ENCODE data around the gene COIL.

Gene COIL

DNA sequence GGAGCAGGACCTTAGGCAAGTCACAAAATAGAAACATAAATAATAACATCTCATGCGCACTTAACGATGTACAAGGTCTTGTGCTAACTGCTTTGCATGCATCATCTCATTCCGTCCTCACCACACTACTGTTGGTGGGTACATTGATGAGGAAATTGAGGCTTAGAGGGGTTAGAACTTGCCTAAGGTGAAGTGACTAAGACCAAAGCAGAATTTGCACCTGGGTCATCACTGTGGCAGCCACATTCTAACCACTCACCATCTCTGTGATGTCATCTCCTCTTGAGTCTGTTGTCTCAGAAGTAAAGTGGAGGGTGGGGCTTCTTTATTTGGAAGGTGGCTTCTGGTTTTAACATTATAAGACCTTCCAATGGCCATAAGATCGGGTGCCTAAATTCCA lies 26.6 kb downstream of the COIL start:
- no peak for DNase-seq

DNA sequence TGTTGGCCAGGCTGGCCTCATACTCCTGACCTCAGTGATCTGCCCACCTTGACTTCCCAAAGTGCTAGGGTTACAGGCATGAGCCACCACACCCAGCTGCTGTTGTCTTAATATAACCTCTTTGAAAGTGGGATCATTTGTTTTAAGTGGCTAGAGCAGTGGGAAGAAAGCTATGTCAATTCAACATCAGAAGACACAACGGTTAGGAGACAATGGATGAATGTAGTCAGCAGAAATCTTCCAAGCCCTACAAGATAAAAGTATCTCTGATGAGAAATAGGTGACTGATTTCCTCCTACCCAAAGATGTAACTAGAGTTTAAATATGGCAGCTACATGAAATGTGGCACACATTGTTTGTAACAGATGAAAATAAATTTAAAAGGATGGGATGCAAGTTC lies 27.0 kb downstream of the COIL start:
- DNase-seq = no peak

DNA sequence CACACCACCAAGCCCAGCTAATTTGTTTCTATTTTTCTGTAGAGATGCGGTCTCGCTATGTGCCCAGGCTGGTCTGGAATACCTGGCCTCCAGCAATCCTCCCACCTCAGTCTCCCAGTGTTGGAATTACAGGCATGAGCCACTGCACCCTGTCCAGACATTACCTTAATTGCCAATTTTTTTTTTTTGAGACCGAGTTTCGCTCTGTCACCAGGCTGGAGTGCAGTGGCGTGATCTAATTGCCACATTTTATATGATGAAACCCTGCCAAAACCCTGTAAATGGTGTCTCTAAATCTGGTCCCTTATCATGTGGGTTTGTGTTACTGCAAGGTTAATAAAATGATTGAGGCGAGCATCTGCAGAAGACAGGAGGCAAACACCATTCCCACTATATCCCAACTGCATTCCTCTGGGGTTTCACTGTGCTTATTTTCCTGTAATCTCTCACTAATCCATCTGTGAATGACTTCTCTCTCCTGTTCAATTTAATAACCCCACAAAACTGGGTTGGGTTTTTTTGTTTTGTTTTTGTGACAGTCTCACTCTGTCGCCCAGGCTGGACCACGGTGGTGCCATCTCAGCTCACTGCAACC lies 27.6 kb downstream of the COIL start:
- DNase-seq = no peak

DNA sequence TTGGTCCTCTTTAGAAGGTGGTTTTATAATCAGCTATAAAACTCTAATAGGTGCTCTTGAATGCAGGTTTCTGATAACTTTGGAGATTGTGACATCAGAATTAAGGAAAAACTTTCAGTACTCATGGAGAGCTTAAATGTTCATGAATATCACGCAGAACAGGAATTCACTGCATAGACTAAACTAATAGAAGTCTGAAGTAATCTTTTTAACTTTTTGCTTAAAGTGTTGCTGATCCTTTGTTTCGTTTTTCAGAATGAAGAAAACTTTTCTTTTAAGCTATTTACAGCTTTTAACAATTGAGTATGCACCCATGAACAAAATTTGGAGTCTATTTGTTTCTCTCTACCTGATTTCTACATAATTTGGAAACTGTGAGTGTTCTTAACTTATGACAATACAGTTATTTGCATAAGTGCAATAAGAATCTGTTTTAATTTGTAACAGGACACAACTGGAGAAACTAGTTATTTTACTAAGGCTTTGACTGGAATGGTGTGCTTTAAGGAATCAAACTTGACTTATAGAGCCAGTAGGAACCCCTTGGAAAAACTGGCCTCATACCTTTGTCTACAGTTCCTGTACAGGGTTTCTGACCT lies 30.0 kb downstream of the COIL start:
- DNase-seq = no peak

DNA sequence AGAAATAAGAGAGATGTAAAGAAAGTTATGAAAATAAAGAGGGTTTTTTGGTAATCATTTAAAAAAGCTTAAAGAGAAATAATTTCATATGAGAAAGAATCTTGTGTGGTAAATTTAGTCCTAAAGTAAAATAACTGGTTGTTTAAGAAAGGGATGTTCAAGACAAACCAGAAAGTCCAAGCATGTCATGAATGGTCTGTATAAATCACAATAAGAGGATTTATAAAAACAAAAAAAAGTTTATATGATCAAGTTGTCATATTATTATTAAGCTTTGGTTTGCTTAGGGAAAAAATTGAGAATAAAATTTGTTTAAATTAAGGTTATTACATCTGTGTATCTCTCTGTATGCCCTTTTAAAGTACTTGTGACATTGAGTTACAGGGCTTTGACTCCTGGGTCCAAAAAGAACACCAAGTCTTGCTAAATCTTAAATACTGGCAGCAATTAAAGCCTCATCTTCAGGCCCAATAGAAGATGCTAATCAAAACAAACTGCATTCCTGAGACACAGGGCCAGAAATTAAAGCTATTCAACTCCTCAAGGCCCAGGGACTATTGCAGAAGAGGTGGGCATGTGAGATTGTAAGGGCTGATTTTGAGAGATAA lies 31.4 kb downstream of the COIL start:
- no peak for DNase-seq

DNA sequence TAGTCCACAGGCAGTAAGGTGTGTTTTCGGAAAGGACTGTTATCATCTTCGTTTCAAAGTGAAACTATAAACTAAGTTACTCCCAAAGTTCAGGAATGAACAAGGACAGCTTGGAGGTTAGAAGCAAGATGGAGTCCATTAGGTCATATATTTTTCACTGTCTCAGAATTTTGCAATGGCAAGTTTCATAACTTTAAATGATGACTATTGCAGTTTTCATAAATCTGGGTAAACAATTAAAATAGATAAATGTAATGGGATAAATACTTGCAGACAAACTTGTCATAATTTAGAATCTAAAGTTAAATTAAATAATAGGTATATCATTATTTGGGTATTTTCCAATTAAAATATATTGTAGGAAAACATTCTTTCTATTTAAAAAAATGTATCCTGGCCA lies 32.3 kb downstream of the COIL start:
- DNase-seq = no peak

DNA sequence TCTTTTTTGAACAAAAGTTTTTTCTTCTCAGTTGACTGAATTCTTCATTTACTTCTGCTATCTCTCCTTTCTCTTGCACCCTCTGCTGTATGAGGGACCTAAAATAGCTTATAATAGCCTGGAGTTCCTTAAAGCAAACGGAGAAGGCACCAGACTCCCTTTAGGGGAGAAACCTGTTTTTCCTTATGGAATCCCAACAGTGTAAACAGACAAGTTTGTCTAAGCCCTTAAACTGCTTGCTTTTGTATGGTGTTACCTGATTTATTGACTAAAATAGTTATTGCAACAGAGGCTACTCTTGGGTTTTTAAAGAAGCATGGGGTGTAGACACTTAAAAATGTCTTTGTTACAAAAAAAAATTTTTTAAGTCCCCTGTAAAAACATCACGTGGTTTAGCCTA lies 34.1 kb downstream of the COIL start:
- no peak for DNase-seq

DNA sequence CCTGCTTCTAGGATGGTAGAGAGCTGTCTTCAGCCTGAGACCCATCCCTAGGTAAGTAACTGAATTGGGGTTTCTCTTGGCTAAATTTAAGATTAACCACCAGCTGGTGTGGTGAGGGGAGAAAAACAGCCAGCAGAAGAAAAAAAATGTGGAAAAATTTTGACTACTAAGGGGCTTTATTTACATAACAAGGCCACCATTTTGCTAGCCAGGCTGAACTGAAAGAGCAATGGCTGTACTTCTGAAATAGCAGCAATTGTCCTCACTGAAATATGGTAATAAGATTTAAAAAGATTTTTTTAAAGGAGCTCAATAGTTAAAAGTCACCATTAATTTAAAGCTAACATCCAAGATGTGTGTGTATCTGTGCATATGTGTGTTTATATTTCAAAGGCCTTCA lies 34.6 kb downstream of the COIL start:
- DNase-seq = no peak

DNA sequence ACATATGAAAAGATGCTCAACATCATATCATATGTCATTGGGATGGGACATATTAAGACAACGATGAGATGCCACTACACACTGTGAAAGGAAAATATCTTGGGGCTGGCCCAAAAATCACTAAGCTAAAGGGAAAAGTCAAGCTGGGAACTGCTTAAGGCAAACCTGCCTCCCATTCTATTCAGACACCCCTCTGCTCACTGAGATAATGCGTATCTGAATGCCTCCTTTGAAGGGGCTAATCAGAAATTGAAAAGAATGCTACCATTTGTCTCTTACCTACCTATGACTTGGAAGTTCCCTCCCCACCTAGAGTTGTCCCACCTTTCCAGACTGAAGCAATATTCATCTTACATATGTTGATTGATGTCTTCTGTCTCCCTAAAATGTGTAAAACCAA lies 35.8 kb downstream of the COIL start:
- no peak for DNase-seq

DNA sequence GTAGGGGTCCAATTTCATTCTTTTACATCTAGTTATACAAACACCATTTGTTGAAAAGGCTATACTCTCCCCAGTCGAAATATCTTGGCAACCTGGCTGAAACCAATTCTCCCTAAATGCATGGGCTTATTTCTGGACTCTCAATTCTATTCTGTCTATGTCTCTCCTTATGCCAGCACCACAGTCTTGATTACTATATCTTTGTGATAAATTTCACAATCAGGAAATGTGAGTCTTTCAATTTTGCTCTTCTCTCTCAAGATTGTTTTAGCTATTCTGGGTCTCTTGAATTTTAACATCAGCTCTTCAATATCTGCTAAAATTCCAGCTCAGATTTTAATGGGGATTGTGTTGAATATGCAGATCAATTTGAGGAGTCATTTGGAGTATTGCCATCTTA lies 41.1 kb downstream of the COIL start:
- DNase-seq = no peak

DNA sequence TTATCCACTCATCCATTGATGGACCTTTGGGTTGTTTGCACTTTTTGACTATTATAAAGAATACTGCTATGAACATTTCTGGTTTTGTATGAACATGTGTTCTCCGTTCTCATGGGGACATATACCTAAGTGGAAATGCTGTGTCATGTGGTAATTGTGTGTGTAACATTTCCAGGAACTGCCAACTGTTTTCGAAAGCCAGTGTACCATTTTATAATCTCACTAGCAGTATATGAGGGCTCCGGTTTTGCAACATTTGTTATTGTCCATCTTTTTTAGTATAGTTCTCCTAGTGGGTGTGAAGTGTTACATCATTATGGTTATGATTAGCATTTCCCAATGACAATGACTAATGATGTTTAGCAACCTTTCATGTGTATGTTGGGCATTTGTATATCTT lies 41.9 kb downstream of the COIL start:
- no peak for DNase-seq

DNA sequence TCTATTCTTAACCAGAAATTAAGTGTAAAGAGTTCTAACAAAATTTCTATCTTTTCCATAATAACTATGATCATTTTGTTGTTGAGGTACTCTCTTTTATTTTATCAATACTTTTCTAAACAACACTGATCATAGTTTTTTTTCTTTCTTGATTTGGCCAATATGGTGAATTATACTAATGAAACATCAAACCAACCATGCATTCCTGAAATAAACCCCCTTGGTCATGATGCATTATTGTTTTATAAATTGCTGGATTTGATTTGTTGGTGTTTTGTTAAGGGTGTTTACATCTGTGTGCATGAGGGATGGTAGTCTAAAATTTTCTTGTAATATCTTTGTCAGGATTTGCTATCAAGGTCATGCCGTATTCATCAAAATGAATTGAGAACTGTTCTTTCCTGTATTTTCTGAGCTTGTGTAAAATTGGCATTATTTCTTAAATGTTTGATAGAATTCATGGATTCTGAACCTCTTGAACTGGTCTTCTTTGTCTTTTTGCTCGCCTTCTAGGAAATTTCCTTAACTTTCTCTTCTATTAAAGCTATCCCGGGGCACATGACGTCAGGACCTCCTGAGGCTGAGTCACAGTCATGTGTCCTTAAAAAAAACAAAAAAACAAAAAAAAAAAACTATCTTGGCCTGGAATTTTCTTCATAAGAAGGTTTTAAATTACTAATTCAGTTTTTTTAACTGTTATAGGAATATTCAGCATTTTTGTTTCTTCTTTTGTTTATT lies 43.1 kb downstream of the COIL start:
- DNase-seq = no peak

DNA sequence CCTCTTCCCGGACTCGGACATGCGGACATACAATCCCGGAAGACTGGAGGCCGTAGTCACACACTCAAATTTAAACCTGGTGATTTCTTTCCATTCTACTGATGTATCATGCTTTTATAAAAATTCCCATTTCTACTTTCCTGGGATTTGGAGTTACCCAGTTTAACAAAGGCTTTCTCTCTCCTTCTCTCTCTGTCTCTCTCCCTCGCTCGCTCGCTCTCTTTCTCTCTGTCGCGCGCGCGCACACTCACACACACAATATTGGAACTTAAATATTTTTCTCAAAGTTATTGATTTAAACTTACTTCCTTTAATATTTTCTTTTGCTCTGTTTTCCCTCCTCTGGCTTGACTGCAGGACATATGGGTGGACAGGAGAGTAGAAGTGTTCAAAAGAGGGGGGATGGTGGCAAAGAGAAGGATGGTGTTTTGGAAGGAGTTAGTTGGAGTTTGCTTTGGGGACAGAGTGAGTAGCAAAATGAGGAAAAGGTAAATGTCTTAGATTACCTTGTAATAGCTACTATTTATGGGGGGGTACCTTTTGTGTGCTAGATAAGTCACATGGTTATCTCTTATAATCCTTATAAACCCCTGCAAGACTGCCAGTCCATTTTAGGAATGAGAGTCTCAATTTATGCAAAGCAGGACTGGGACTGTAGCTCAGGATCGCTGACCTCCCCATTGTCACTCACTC lies 46.1 kb downstream of the COIL start:
- DNase-seq = peak; percentile 14

DNA sequence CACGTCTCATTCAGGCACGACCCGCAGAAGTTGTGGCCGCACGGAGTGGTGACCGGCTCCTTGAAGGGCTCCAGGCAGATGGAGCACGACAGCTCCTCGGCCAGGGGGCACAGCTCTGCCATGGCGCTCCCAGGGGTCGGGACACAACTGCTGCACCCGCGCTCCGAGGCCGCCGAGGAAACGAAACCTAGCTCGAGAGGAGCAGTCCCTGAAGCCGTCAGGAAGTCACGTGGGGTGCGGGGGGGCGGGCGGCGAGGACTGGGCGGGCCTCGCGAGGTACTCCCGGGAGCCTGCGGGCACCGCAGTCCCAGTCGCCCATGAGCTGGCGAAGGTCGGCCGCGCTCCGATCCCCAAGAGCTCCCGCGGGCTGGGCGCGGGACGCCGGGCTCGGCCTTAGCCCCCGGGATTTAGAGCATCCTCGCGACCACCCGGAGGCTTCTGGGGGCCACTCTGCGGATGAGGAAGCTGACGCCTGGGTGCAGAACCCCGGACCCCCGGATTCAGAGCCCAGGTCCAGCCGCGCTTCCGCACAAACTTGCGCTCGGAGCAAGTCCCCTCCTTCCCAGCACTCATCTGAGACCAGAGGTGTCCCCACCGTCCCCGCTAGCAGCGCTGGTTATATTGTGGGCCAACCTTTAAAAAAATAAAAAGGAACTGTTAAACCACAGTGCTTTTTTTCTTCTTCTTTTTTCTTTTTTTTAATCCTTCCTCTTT lies 46.8 kb downstream of the COIL start, which contains the start of gene TRIM25:
TRIM25 (minus strand) TSS at position 183 of the 714 bp plus-strand sequence; CDS start at position 122, 61 bp downstream.
- peak; percentile 91 for DNase-seq

DNA sequence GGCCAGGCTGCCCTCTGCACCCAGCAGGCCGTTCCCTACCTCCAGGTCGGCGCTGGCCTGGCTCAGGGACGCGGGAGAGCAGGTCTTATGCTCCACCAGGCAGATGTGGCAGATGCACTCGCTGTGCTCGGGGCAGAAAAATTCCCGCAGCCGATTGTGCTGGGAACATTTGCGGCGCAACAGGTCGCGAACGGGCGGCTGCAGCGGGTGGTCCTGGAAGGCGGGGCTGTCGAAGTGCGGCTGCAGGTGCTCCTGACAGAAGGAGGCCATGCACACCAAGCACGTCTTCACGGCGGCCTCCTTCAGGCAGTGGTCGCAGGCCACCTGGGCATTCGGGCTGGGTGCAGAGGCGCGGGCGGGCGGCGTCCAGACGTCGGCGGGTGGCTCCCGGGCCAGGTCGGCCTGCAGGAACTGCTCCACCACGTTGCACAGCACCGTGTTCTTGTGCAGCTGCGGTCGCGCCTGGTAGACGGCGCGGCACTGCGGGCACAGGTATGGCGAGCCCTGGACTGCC lies 47.4 kb downstream of the COIL start:
- DNase-seq = peak; percentile 47

DNA sequence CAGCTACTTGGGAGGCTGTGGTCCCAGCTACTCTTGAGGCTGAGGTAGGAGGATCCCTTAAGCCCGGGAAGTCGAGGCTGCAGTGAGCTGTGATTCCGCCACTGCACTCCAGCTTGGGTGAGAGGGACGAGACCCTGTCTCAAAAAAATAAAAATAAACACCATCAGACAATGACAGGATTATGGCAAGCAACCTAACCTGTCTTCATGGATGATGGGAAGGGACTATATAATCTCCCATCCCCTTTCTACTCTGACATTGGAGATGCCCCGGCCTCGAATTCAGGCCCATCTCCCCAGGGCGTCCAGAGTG lies 47.9 kb downstream of the COIL start:
- no peak for DNase-seq

DNA sequence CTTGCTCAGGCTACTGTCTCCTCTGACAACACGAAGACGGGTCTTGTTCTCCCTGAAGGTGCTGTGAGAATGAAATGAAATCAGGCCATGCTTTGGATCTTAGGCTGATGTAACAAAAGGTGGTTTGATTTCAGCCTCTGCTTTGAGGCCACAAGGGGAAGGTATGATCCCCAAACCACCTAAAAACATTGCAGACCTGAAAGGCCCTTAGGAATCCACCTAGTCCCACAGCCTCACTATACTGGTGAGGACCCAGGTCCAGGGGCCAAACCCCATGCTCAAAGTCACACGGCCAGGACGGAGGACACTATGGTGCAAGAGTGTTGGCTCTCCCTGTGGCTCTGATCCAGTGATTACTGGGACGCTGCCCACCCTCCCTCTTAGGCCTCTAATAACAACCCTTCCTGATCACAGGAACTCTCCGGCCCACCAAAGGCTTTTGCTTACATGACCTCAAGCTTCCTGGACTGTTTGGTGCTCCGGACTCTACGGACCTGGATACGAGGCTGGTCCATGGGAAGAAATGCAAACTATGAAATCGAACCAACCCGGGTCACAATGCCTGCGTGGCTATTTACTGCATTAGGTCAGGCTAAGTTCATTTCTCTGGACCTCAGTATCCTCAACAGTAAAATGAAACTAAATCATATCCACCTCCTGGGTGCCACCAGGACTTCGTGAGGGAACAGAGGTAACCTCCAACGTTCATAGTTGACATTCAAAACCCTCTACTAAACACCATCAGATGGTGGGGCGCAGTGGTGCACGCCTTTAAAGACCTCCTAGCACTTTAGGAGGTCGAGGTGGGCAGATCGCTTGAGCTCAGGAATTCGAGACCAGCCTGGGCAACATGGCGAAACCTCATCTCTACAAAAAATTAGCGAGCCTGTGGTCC lies 48.5 kb downstream of the COIL start:
- DNase-seq = no peak

DNA sequence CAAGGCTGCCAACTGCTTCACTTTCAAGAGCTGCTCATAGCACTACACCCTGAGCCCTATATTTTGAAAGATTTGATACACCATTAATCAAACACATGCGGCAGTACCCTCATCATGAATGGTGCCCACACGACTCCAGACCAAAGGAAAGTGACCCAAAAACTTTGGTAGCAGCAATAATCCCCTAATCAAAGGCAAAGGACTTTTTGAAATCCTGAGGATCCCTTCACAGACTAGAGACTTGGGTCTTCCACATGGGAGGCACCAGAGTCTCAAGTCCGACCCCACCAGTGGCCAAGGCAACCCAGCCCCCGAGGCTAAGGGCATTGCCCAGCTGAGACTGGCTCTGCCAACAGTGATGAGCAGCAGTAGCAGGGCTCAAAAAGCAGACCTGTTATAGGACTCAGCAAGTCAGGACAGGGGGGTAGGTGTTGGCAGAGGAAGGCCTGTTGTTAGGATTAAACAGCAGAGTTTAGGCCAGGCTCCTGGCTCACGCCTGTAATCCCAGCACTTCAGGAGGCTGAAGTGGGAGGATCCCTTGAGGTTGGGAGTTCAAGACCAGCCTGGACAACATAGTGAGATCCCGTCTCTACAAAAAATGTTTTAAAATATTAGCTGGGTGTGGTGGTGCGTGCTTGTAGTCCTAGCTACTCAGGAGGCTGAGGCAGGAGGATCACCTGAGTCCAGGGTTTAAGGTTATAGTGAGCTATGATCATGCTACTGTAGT lies 50.2 kb downstream of the COIL start:
- no peak for DNase-seq

DNA sequence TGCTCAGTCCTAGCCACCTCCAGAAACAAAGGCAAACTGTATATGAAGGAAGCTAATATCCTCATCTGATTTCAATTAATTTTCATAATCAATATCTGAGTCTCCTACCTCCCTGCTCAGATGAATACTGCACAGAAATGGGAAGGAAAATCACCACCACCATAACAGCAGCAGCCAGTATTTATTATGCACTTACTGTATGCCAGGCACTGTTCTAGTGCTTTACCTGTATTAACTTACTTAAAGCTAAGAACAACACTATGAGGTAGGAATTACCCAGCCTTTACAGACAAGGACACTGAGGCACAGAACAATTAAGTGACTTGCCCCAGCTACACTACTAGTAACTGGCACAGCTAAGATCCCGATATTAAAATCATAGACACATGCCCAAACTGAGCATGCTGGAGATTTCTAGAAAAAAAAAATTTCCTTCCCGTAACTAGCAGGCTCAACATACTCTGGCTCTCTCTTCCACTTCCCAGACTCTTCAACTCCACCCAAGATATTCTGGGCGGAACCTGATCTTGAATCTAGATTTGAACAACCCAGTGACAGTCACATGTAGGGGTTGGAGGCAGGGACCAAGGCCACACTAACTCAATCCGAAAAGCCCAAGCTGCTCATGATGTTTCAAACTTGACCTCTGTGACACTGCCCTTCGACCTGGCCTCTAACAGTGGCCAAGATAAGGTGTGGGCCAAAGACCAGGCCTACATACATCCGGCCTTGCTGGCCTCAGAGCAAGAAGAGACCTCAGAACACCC lies 50.9 kb downstream of the COIL start:
- no peak for DNase-seq

DNA sequence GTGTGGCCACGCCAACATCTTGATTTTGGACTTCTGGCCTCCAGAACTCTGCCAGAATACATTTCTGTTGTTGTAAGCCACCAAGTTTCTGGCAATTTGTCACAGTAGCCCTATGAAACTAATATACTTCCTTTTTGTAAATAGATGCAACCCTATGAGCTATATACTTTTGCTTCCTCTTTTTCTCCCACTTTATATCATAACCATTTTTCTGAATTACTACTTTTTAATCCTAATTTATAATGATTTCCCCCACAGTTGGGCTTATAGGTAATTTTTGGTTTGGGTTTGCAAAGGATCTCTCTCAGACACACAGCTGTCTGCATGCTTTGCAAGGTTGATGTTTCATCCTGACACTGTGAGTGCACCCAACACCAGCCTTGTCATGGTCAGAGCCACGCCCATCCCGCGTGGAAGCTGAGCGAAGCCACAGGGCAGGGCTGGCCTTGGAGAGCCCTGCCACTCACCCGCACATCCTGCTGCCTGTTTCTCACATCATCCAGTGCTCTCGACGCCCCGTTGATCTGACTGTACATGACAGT lies 52.8 kb downstream of the COIL start:
- DNase-seq = no peak
